Measurements from ENCODE around the gene FAM50B. TPM values are rescaled to one million over a fixed set of nuclear protein-coding genes. Genes with fewer than 3 reads are reported as not detected.

FAM50B gene
- total and polyA plus RNA-seq, 2 of the 13 experiments (the other 11 are each of a cell fraction or from before 2014, with no cell fraction given) = 0.05 TPM; not detected in 1

- TF ChIP-seq PREB (CRISPR knock-in tag; IDR thresholded peaks at IDR 0.05) (no peak), SIX1 (CRISPR knock-in tag; IDR thresholded peaks at IDR 0.05; ENCODE audit: borderline replicate concordance) (no peak; the same call in 1 of the 2 replicates), ZNF879 (CRISPR knock-in tag; IDR thresholded peaks at IDR 0.05) (no peak; the same call in 1 of the 2 replicates), ZNF138 (CRISPR knock-in tag; IDR thresholded peaks at IDR 0.05; ENCODE audit: low read depth) (no peak), NBN (conservative IDR thresholded peaks at IDR 0.05) (no peak), ZNF597 (CRISPR knock-in tag; IDR thresholded peaks at IDR 0.05) (no peak), MAFF (IDR thresholded peaks at IDR 0.05; ENCODE audit: low read depth, low read length) (peak; percentile 97), ATF3 (CRISPR knock-in tag; IDR thresholded peaks at IDR 0.05) (peak; percentile 19; the same call in 1 of the 2 replicates), HDAC2 (CRISPR knock-in tag; IDR thresholded peaks at IDR 0.05) (peak; percentile 93), ZNF512B (CRISPR knock-in tag; IDR thresholded peaks at IDR 0.05; ENCODE audit: borderline replicate concordance) (no peak), ZNF329 (CRISPR knock-in tag; IDR thresholded peaks at IDR 0.05; ENCODE audit: low read depth) (no peak), TBX2 (CRISPR knock-in tag; IDR thresholded peaks at IDR 0.05; ENCODE audit: borderline replicate concordance) (peak; percentile 18; the same call in 1 of the 2 replicates), ZNF550 (CRISPR knock-in tag; IDR thresholded peaks at IDR 0.05; ENCODE audit: borderline replicate concordance) (no peak), YEATS4 (CRISPR knock-in tag; IDR thresholded peaks at IDR 0.05; ENCODE audit: borderline replicate concordance) (no peak), EEA1 (CRISPR knock-in tag; IDR thresholded peaks at IDR 0.05; ENCODE audit: borderline replicate concordance) (no peak), TCF7 (IDR thresholded peaks at IDR 0.05; ENCODE audit: low read depth) (peak; percentile 58), SCMH1 (CRISPR knock-in tag; IDR thresholded peaks at IDR 0.05; ENCODE audit: borderline replicate concordance) (no peak), NCOA2 (CRISPR knock-in tag; IDR thresholded peaks at IDR 0.05) (peak; percentile 84)
- TF ChIP-seq, protein P1, sequence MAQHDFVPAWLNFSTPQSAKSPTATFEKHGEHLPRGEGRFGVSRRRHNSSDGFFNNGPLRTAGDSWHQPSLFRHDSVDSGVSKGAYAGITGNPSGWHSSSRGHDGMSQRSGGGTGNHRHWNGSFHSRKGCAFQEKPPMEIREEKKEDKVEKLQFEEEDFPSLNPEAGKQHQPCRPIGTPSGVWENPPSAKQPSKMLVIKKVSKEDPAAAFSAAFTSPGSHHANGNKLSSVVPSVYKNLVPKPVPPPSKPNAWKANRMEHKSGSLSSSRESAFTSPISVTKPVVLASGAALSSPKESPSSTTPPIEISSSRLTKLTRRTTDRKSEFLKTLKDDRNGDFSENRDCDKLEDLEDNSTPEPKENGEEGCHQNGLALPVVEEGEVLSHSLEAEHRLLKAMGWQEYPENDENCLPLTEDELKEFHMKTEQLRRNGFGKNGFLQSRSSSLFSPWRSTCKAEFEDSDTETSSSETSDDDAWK (CRISPR knock-in tag; IDR thresholded peaks at IDR 0.05) = no peak
Observed at GRCh38 chr6:3841066-3841454, 8.1 kb upstream of the FAM50B start (continued).

Measured in HepG2 (cell line).